ENCODE measurements around the gene TMPRSS11A. TPM values are rescaled to one million over a fixed set of nuclear protein-coding genes. Genes with fewer than 3 reads are reported as not detected.

The TMPRSS11A gene
- total RNA-seq (2022; extraction: Qiagen RNA extraction; ENCODE audit: low read depth): not detected in 5 replicates

GRCh38 chr4:67963356-67963755, at the start of gene TMPRSS11A:
Gene TMPRSS11A, minus strand, starts transcription at chr4:67963493. Its CDS starts 100 bp downstream, at chr4:67963393.

GRCh38 chr4:67883902-67884301, 79.4 kb downstream of the TMPRSS11A start, which contains the start of gene TMPRSS11D:
Gene TMPRSS11D, minus strand, starts transcription at chr4:67884002. Its CDS starts 69 bp downstream, at chr4:67883933.

Other genes starting within 250 kb of the TMPRSS11A start
- not detected in 5 replicates for gene GNRHR, start 209.1 kb downstream of the TMPRSS11A start, total RNA-seq (2022; extraction: Qiagen RNA extraction; ENCODE audit: low read depth)
- not detected in 5 replicates for gene TMPRSS11D, start 79.5 kb downstream of the TMPRSS11A start, total RNA-seq (2022; extraction: Qiagen RNA extraction; ENCODE audit: low read depth)
- gene TMPRSS11F, start 166.4 kb upstream of the TMPRSS11A start, total RNA-seq (2022; extraction: Qiagen RNA extraction; ENCODE audit: low read depth): not detected in 5 replicates

All from A549 treated with DMSO at 1 μM for 4 hours (cell line).